ENCODE results near the gene NLRP1.

The NLRP1 gene

GRCh38 chr17:5511401-5512225 lies 72.7 kb downstream of the NLRP1 start:
- no peak for DNase-seq

- no peak for DNase-seq
Observed at GRCh38 chr17:5510771-5511170, 73.5 kb downstream of the NLRP1 start.

GRCh38 chr17:5509482-5509881 lies 74.8 kb downstream of the NLRP1 start:
- no peak for DNase-seq

GRCh38 chr17:5508810-5509209 lies 75.5 kb downstream of the NLRP1 start:
- DNase-seq: no peak

- DNase-seq: no peak
Observed at GRCh38 chr17:5506307-5506706, 78.0 kb downstream of the NLRP1 start.

GRCh38 chr17:5502552-5502951 lies 81.8 kb downstream of the NLRP1 start:
- DNase-seq: no peak

GRCh38 chr17:5501685-5502084 lies 82.6 kb downstream of the NLRP1 start:
- peak; percentile 53 for DNase-seq

GRCh38 chr17:5500589-5501391 lies 83.5 kb downstream of the NLRP1 start:
- DNase-seq: peak; percentile 83

GRCh38 chr17:5500247-5500588 lies 84.1 kb downstream of the NLRP1 start:
- DNase-seq: peak; percentile 66

- peak; percentile 60 for DNase-seq
Observed at GRCh38 chr17:5499476-5500231, 84.7 kb downstream of the NLRP1 start.

- DNase-seq: no peak
Observed at GRCh38 chr17:5492970-5493369, 91.3 kb downstream of the NLRP1 start.

GRCh38 chr17:5488752-5489151 lies 95.6 kb downstream of the NLRP1 start:
- DNase-seq: no peak

- DNase-seq: peak; percentile 95
Observed at GRCh38 chr17:5486206-5487124, 97.8 kb downstream of the NLRP1 start, which contains the start of gene MIS12. TSS of gene MIS12 (plus strand) at chr17:5486566. CDS start at chr17:5488863, 2,297 bp downstream.

GRCh38 chr17:5485270-5486205 lies 98.8 kb downstream of the NLRP1 start, which contains the start of gene DERL2:
TSS of gene DERL2 (minus strand) at chr17:5486178. CDS start at chr17:5486161, 17 bp downstream.
- DNase-seq: no peak

GRCh38 chr17:5481451-5481850 lies 102.9 kb downstream of the NLRP1 start:
- no peak for DNase-seq

- no peak for DNase-seq
Observed at GRCh38 chr17:5480962-5481361, 103.3 kb downstream of the NLRP1 start.

- DNase-seq: no peak
Observed at GRCh38 chr17:5478992-5479391, 105.3 kb downstream of the NLRP1 start.

GRCh38 chr17:5473906-5474305 lies 110.4 kb downstream of the NLRP1 start:
- no peak for DNase-seq

- DNase-seq: no peak
Observed at GRCh38 chr17:5472511-5472910, 111.8 kb downstream of the NLRP1 start.

GRCh38 chr17:5468075-5468473 lies 116.2 kb downstream of the NLRP1 start:
- DNase-seq: no peak

- no peak for DNase-seq
Observed at GRCh38 chr17:5467416-5467815, 116.9 kb downstream of the NLRP1 start.
